NK-92 (cell line): ENCODE measurements around the gene ARMH1.
"Not testable (repeated sequence)": the region's sequence is repeated elsewhere in the genome, so short reads cannot be mapped to it uniquely, and the experiment has no call there.

Experiments used
- DNase-seq: peaks from one replicate; lab custom pipeline; 2025; ENCODE audit not compliant: unreplicated experiment; lab: John Stamatoyannopoulos, UW

The ARMH1 gene

GRCh38 chr1:44693159-44693558, 18.6 kb downstream of the ARMH1 start:
- DNase-seq: no peak

- no peak for DNase-seq
Measured at GRCh38 chr1:44693900-44694299, 19.4 kb downstream of the ARMH1 start.

- DNase-seq: no peak
Measured at GRCh38 chr1:44694863-44695478, 20.5 kb downstream of the ARMH1 start.

- no peak for DNase-seq
Measured at GRCh38 chr1:44695671-44696070, 21.2 kb downstream of the ARMH1 start.

GRCh38 chr1:44696101-44696500, 21.6 kb downstream of the ARMH1 start:
- DNase-seq: no peak

GRCh38 chr1:44696789-44697345, 22.4 kb downstream of the ARMH1 start:
- no peak for DNase-seq

- no peak for DNase-seq
Measured at GRCh38 chr1:44698138-44698537, 23.6 kb downstream of the ARMH1 start.

- not testable (repeated sequence) for DNase-seq
Measured at GRCh38 chr1:44699375-44699774, 24.9 kb downstream of the ARMH1 start.

GRCh38 chr1:44700573-44700972, 26.1 kb downstream of the ARMH1 start:
- no peak for DNase-seq

GRCh38 chr1:44701141-44701573, 26.6 kb downstream of the ARMH1 start:
- no peak for DNase-seq

- DNase-seq: no peak
Measured at GRCh38 chr1:44705470-44705869, 31.0 kb downstream of the ARMH1 start.

GRCh38 chr1:44705938-44706337, 31.4 kb downstream of the ARMH1 start:
- DNase-seq: no peak

- DNase-seq: no peak
Measured at GRCh38 chr1:44707112-44707881, 32.8 kb downstream of the ARMH1 start.

GRCh38 chr1:44707959-44708831, 33.7 kb downstream of the ARMH1 start:
- DNase-seq: no peak

- DNase-seq: no peak
Measured at GRCh38 chr1:44713321-44713781, 38.8 kb downstream of the ARMH1 start.

GRCh38 chr1:44714532-44714931, 40.0 kb downstream of the ARMH1 start:
- no peak for DNase-seq

GRCh38 chr1:44714944-44715571, 40.5 kb downstream of the ARMH1 start:
- no peak for DNase-seq

GRCh38 chr1:44717156-44717555, 42.6 kb downstream of the ARMH1 start:
- DNase-seq: no peak

- no peak for DNase-seq
Measured at GRCh38 chr1:44717653-44718052, 43.1 kb downstream of the ARMH1 start.

- DNase-seq: no peak
Measured at GRCh38 chr1:44718091-44718490, 43.6 kb downstream of the ARMH1 start.

- no peak for DNase-seq
Measured at GRCh38 chr1:44719318-44719717, 44.8 kb downstream of the ARMH1 start.
